OCI-LY1 (cell line): ENCODE measurements around the gene FIGLA.

ENCODE experiments used
- H2AFZ ChIP-seq: fragments of 200-600 bp; sonication (generic), shearing (Covaris generic); 2 replicates; pipeline ENCODE4 v1.6.0; 2014; ENCODE audit warnings: antibody characterized with exemption, mild to moderate bottlenecking, low read length
- H3F3A ChIP-seq: fragments of 200-600 bp; sonication (generic), shearing (Covaris generic); 2 replicates; pipeline ENCODE4 v1.6.0; 2014; ENCODE audit warnings: mild to moderate bottlenecking, antibody characterized with exemption, low read length, moderate library complexity; ENCODE audit not compliant: insufficient read depth
- H3K27ac ChIP-seq: fragments of 200-600 bp; sonication (generic); 2 replicates; pipeline ENCODE4 v1.5.1; 2014; ENCODE audit warnings: low read length, mixed run types, mild to moderate bottlenecking, low read depth; ENCODE audit not compliant: poor library complexity, severe bottlenecking
- H3K27me3 ChIP-seq: fragments of 200-600 bp; sonication (generic); 2 replicates; pipeline ENCODE4 v1.6.0; 2014; ENCODE audit warnings: antibody characterized with exemption, mild to moderate bottlenecking, low read length, moderate library complexity; ENCODE audit not compliant: insufficient read depth
- H3K36me3 ChIP-seq: fragments of 200-600 bp; sonication (generic); 2 replicates; pipeline ENCODE4 v1.6.1; 2014; ENCODE audit warnings: mild to moderate bottlenecking, antibody characterized with exemption, low read length, moderate library complexity, mixed read lengths; ENCODE audit not compliant: insufficient read depth
- H3K4me1 ChIP-seq: fragments of 200-600 bp; sonication (generic); 2 replicates; pipeline ENCODE4 v1.5.1; 2014; ENCODE audit warnings: mild to moderate bottlenecking, low read length, moderate library complexity; ENCODE audit not compliant: insufficient read depth, severe bottlenecking
- H3K4me2 ChIP-seq: fragments of 200-600 bp; sonication (generic), shearing (Covaris generic); 2 replicates; pipeline ENCODE4 v1.6.1; 2014; ENCODE audit warnings: low read length
- H3K4me3 ChIP-seq: fragments of 200-600 bp; sonication (generic); 2 replicates; pipeline ENCODE4 v1.5.1; 2014; ENCODE audit warnings: low read length, low read depth, mild to moderate bottlenecking, mixed read lengths; ENCODE audit not compliant: poor library complexity, severe bottlenecking
- H3K79me2 ChIP-seq: fragments of 200-600 bp; shearing (Covaris generic); 2 replicates; pipeline ENCODE4 v1.6.1; 2016; ENCODE audit warnings: mixed run types, low read length, mixed read lengths; ENCODE audit not compliant: insufficient read depth
- H3K9ac ChIP-seq: fragments of 200-600 bp; sonication (generic), shearing (Covaris generic); 2 replicates; pipeline ENCODE4 v1.6.1; 2014; ENCODE audit warnings: mild to moderate bottlenecking, low read length, mixed read lengths
- H3K9me2 ChIP-seq: fragments of 200-600 bp; sonication (generic), shearing (Covaris generic); 2 replicates; pipeline ENCODE4 v1.6.1; 2014; ENCODE audit warnings: low read depth, mild to moderate bottlenecking, low read length, mixed read lengths
- H3K9me3 ChIP-seq: fragments of 200-600 bp; shearing (Covaris generic); 2 replicates; pipeline ENCODE4 v1.6.1; 2014; ENCODE audit warnings: low read length, mixed read lengths
- H4K20me1 ChIP-seq: fragments of 200-600 bp; sonication (generic), shearing (Covaris generic); 2 replicates; pipeline ENCODE4 v1.6.0; 2016; ENCODE audit warnings: mild to moderate bottlenecking, low read length; ENCODE audit not compliant: insufficient read depth
- EZH2 ChIP-seq: fragments of 200-600 bp; sonication (generic), shearing (Covaris generic); IDR thresholded peaks from 2 replicates; pipeline ENCODE4 v1.8.0; 2017; ENCODE audit warnings: borderline replicate concordance, mixed run types, mild to moderate bottlenecking, antibody characterized with exemption, low read length, moderate library complexity, mixed read lengths
- TF ChIP-seq, protein P1 (sequence below): fragments of 200-600 bp; sonication (generic), shearing (Covaris generic); IDR thresholded peaks from 2 replicates; pipeline ENCODE4 v1.5.1; 2017; ENCODE audit warnings: mild to moderate bottlenecking, antibody characterized with exemption, low read length, moderate library complexity, mixed read lengths

The FIGLA gene

DNA sequence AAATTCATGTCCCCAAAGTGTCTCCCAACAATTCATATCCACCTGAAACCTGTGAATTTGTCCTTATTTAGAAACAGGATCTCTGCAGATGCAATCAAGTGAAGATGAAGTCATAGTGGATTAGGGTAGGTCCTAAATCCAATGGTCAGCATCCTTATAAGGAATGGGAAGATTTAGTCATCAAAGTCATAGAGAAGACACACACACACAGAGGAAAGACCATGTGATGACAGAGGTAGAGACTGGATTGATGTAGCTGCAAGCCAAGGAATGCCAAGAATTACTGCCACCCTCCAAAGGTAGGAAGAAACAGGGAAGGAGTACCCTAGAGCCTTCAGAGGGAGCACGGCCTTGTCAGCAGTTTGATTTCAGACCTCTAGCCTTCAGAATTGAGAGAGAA lies 40.1 kb downstream of the FIGLA start:
- H3K79me2 ChIP-seq = no peaks in the 10 kb centered on the region
- no peaks in the 10 kb centered on the region for H3K9me3 ChIP-seq
- no peak for TF ChIP-seq EZH2
- TF ChIP-seq, protein P1, sequence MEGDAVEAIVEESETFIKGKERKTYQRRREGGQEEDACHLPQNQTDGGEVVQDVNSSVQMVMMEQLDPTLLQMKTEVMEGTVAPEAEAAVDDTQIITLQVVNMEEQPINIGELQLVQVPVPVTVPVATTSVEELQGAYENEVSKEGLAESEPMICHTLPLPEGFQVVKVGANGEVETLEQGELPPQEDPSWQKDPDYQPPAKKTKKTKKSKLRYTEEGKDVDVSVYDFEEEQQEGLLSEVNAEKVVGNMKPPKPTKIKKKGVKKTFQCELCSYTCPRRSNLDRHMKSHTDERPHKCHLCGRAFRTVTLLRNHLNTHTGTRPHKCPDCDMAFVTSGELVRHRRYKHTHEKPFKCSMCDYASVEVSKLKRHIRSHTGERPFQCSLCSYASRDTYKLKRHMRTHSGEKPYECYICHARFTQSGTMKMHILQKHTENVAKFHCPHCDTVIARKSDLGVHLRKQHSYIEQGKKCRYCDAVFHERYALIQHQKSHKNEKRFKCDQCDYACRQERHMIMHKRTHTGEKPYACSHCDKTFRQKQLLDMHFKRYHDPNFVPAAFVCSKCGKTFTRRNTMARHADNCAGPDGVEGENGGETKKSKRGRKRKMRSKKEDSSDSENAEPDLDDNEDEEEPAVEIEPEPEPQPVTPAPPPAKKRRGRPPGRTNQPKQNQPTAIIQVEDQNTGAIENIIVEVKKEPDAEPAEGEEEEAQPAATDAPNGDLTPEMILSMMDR = no peak
- no peaks in the 10 kb centered on the region for H3F3A ChIP-seq
- H3K4me1 ChIP-seq = no peaks in the 10 kb centered on the region
- no peak overlapping the region for H3K27ac ChIP-seq
- H3K36me3 ChIP-seq = no peaks in the 10 kb centered on the region
- no peaks in the 10 kb centered on the region for H4K20me1 ChIP-seq
- H2AFZ ChIP-seq = no peak overlapping the region
- no peak overlapping the region for H3K4me2 ChIP-seq
- peaks cover 5% of the 10 kb centered on the region; the same call in 1 of the 2 replicates for H3K27me3 ChIP-seq
- H3K9ac ChIP-seq = no peak overlapping the region
- H3K4me3 ChIP-seq = no peak overlapping the region
- no peaks in the 10 kb centered on the region for H3K9me2 ChIP-seq

GRCh38 chr2:70748002-70748784 lies 42.2 kb downstream of the FIGLA start:
- H3K4me3 ChIP-seq = no peak overlapping the region
- no peak for TF ChIP-seq EZH2
- TF ChIP-seq, protein P1 = no peak
- H2AFZ ChIP-seq = no peak overlapping the region
- H4K20me1 ChIP-seq = no peaks in the 10 kb centered on the region
- no peaks in the 10 kb centered on the region for H3F3A ChIP-seq
- H3K4me1 ChIP-seq = no peaks in the 10 kb centered on the region
- no peak overlapping the region for H3K4me2 ChIP-seq
- H3K9me2 ChIP-seq = no peaks in the 10 kb centered on the region
- H3K79me2 ChIP-seq = no peaks in the 10 kb centered on the region
- H3K27me3 ChIP-seq = peaks cover 5% of the 10 kb centered on the region; the same call in 1 of the 2 replicates
- no peaks in the 10 kb centered on the region for H3K9me3 ChIP-seq
- H3K9ac ChIP-seq = no peak overlapping the region
- no peak overlapping the region for H3K27ac ChIP-seq
- no peaks in the 10 kb centered on the region for H3K36me3 ChIP-seq

DNA sequence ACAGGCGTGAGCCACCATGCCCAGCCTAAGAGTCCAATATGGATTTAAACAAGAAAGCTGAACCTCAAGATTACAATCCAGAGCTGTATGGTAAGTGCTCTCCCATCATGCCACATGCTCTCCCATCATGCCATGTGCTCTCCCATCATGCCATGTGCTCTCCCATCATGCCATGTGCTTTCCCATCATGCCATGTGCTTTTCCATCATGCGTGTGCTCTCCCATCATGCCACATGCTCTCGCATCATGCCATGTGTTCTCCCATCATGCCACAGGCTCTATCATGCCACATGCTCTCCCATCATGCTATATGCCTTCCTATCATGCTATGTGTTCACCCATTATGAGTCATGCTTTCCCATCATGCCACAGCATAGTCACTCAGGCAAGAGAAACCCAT lies 43.2 kb downstream of the FIGLA start:
- H3K4me2 ChIP-seq = no peak overlapping the region
- no peaks in the 10 kb centered on the region for H3K4me1 ChIP-seq
- H3K4me3 ChIP-seq = no peak overlapping the region
- TF ChIP-seq, protein P1 = no peak
- no peak for TF ChIP-seq EZH2
- no peak overlapping the region for H3K9ac ChIP-seq
- H4K20me1 ChIP-seq = no peaks in the 10 kb centered on the region
- H3K9me3 ChIP-seq = no peaks in the 10 kb centered on the region
- no peak overlapping the region for H2AFZ ChIP-seq
- no peaks in the 10 kb centered on the region for H3K9me2 ChIP-seq
- no peak overlapping the region for H3K27ac ChIP-seq
- no peaks in the 10 kb centered on the region for H3K27me3 ChIP-seq
- H3K79me2 ChIP-seq = no peaks in the 10 kb centered on the region
- H3F3A ChIP-seq = no peaks in the 10 kb centered on the region
- H3K36me3 ChIP-seq = no peaks in the 10 kb centered on the region
